Subcutaneous abdominal adipose tissue (tissue), 5 donors: Measurements from ENCODE around the gene FITM1.
A peak's percentile ranks its signal among the peaks of the same experiment; 100 is the strongest.

ENCODE experiments used
- H3K27ac ChIP-seq: one replicate; pipeline ENCODE4 v1.7.0; 2013; ENCODE audit warnings: low read depth, mild to moderate bottlenecking, inconsistent platforms, low read length, moderate library complexity
- H3K27me3 ChIP-seq, 5 donors: one replicate each; pipeline ENCODE4 v1.7.0; 2013; ENCODE audit warnings: low read length in 5 of 5, inconsistent platforms in 1 of 5; ENCODE audit not compliant: control insufficient read depth in 5 of 5, insufficient read depth in 4 of 5
- H3K36me3 ChIP-seq, 5 donors: one replicate each; pipeline ENCODE4 v1.7.0; 2013; ENCODE audit warnings: low read length in 5 of 5; ENCODE audit not compliant: control insufficient read depth in 5 of 5, insufficient read depth in 5 of 5
- H3K4me1 ChIP-seq, 5 donors: one replicate each; pipeline ENCODE4 v1.7.0; 2013; ENCODE audit warnings: low read length in 5 of 5, mild to moderate bottlenecking in 3 of 5, moderate library complexity in 1 of 5; ENCODE audit not compliant: control insufficient read depth in 5 of 5, insufficient read depth in 5 of 5
- H3K4me3 ChIP-seq, 5 donors: one replicate each; pipeline ENCODE4 v1.7.0; 2013; ENCODE audit warnings: low read length in 5 of 5, low read depth in 1 of 5
- H3K9ac ChIP-seq, 5 donors: one replicate each; pipeline ENCODE4 v1.7.0; 2013; ENCODE audit warnings: low read length in 5 of 5, mild to moderate bottlenecking in 4 of 5, moderate library complexity in 3 of 5
- H3K9me3 ChIP-seq, 5 donors: one replicate each; pipeline ENCODE4 v1.7.0; 2013; ENCODE audit warnings: low read length in 5 of 5; ENCODE audit not compliant: control insufficient read depth in 5 of 5
- donor health status: healthy.
- donor health status: healthy.
- donor health status: healthy.
- donor health status: healthy.
- donor health status: healthy.

Gene FITM1

GRCh38 chr14:24106672-24107271 is 23.7 kb upstream of the FITM1 start:
- Histone ChIP-seq H3K27ac (no peak overlapping the region), H3K9ac (no peak overlapping the region), H3K9me3 (no peaks in the 10 kb centered on the region), H3K4me3 (no peak overlapping the region), H3K36me3 (peaks cover 0 to 25% (median 14%) of the 10 kb centered on the region in 5 donors), H3K27me3 (no peaks in the 10 kb centered on the region), H3K4me1 (peaks cover 3 to 24% (median 16%) of the 10 kb centered on the region in 5 donors)

GRCh38 chr14:24108336-24108874 is 22.1 kb upstream of the FITM1 start:
- Histone ChIP-seq H3K27ac (no peak overlapping the region), H3K27me3 (no peaks in the 10 kb centered on the region), H3K4me1 (peaks cover 3 to 27% (median 9%) of the 10 kb centered on the region in 5 donors)

GRCh38 chr14:24110060-24110459 is 20.4 kb upstream of the FITM1 start:
- H3K9ac ChIP-seq, result no peak overlapping the region
- H3K36me3 ChIP-seq, result no peaks in the 10 kb centered on the region
- H3K27ac ChIP-seq, result peak overlapping the region; percentile 29
- H3K9me3 ChIP-seq, result no peaks in the 10 kb centered on the region
- H3K4me3 ChIP-seq, result no peak overlapping the region
- peaks cover 3 to 33% (median 19%) of the 10 kb centered on the region in 5 donors for H3K4me1 ChIP-seq
- no peaks in the 10 kb centered on the region for H3K27me3 ChIP-seq

More at GRCh38 chr14:24108336-24108874, 22.1 kb upstream of the FITM1 start:
- Histone ChIP-seq H3K36me3 (peaks cover 0 to 13% (median 6%) of the 10 kb centered on the region in 5 donors), H3K9me3 (no peaks in the 10 kb centered on the region), H3K9ac (no peak overlapping the region), H3K4me3 (no peak overlapping the region)

GRCh38 chr14:24110523-24110922 is 19.9 kb upstream of the FITM1 start:
- Histone ChIP-seq H3K4me3 (no peak overlapping the region), H3K27ac (peak overlapping the region; percentile 29), H3K27me3 (no peaks in the 10 kb centered on the region), H3K9me3 (no peaks in the 10 kb centered on the region), H3K9ac (no peak overlapping the region), H3K4me1 (peaks cover 4 to 37% (median 23%) of the 10 kb centered on the region in 5 donors), H3K36me3 (no peaks in the 10 kb centered on the region)

GRCh38 chr14:24113379-24113800 is 17.1 kb upstream of the FITM1 start:
- peak overlapping the region; percentile 88 to 96 (median 93) for H3K9ac ChIP-seq
- H3K4me1 ChIP-seq, result peaks cover 7 to 51% (median 34%) of the 10 kb centered on the region in 5 donors
- peak overlapping the region; percentile 90 to 96 (median 94) for H3K4me3 ChIP-seq
- peak overlapping the region; percentile 99 for H3K27ac ChIP-seq
- H3K9me3 ChIP-seq, result no peaks in the 10 kb centered on the region
- H3K36me3 ChIP-seq, result peaks cover 0 to 15% (median 12%) of the 10 kb centered on the region in 5 donors
- no peaks in the 10 kb centered on the region for H3K27me3 ChIP-seq

- Histone ChIP-seq H3K4me3 (peak overlapping the region; percentile 90 to 96 (median 94)), H3K27me3 (no peaks in the 10 kb centered on the region), H3K36me3 (peaks cover 0 to 21% (median 18%) of the 10 kb centered on the region in 5 donors), H3K4me1 (peaks cover 4 to 47% (median 32%) of the 10 kb centered on the region in 5 donors), H3K9ac (peak overlapping the region; percentile 88 to 96 (median 93)), H3K27ac (peak overlapping the region; percentile 99), H3K9me3 (no peaks in the 10 kb centered on the region)
These were observed 16.5 kb upstream of the FITM1 start for GRCh38 chr14:24113801-24114531.

GRCh38 chr14:24114532-24115421 is 15.7 kb upstream of the FITM1 start, which contains the start of the genes DCAF11 and NRL:
TSS of gene DCAF11 (plus strand) at chr14:24114777. CDS start at chr14:24115595, 818 bp downstream.
TSS of gene NRL (minus strand) at chr14:24114949. CDS start at chr14:24082848, 32,101 bp downstream.
- Histone ChIP-seq H3K9me3 (no peaks in the 10 kb centered on the region), H3K4me3 (peak within 1 kb of the TSS; percentile 90 to 96 (median 94)), H3K27ac (peak within 1 kb of the TSS; percentile 99), H3K9ac (peak within 1 kb of the TSS; percentile 88 to 96 (median 93)), H3K4me1 (peaks cover 4 to 44% (median 32%) of the 10 kb centered on the region in 5 donors), H3K27me3 (no peaks in the 10 kb centered on the region), H3K36me3 (peaks cover 0 to 29% (median 25%) of the 10 kb centered on the region in 5 donors)

- H3K27ac ChIP-seq, result peak overlapping the region; percentile 99
- peaks cover 0 to 35% (median 30%) of the 10 kb centered on the region in 5 donors for H3K36me3 ChIP-seq
- H3K27me3 ChIP-seq, result no peaks in the 10 kb centered on the region
- H3K4me3 ChIP-seq, result peak overlapping the region; percentile 90 to 96 (median 94)
- peaks cover 4 to 39% (median 29%) of the 10 kb centered on the region in 5 donors for H3K4me1 ChIP-seq
- peak overlapping the region; percentile 41 to 96 (median 88) for H3K9ac ChIP-seq
- no peaks in the 10 kb centered on the region for H3K9me3 ChIP-seq
These were observed 14.9 kb upstream of the FITM1 start for GRCh38 chr14:24115422-24116127.
